ENCODE data around the gene BRSK1. TPM values are rescaled to one million over a fixed set of nuclear protein-coding genes. Genes with fewer than 3 reads are reported as not detected.

Gene BRSK1
- total and polyA plus RNA-seq, 2 of the 13 experiments (the other 11 are each of a cell fraction or from before 2014, with no cell fraction given) = 0.18 to 1.2 TPM

GRCh38 chr19:55256562-55257460 is 27.0 kb upstream of the BRSK1 start (continued):
- TF ChIP-seq ZNF597 (CRISPR knock-in tag; IDR thresholded peaks at IDR 0.05) (no peak), ZNF142 (CRISPR knock-in tag; IDR thresholded peaks at IDR 0.05) (no peak; the same call in 1 of the 2 replicates), ZNF546 (CRISPR knock-in tag; conservative IDR thresholded peaks at IDR 0.05) (no peak), ZNF598 (CRISPR knock-in tag; IDR thresholded peaks at IDR 0.05; ENCODE audit: borderline replicate concordance) (no peak), ZNF468 (CRISPR knock-in tag; IDR thresholded peaks at IDR 0.05) (no peak), KDM5B (CRISPR knock-in tag; IDR thresholded peaks at IDR 0.05; ENCODE audit: borderline replicate concordance) (no peak), HNRNPH1 (optimal IDR thresholded peaks at IDR 0.05; ENCODE audit: low read depth, low read length) (no peak), ZNF891 (CRISPR knock-in tag; IDR thresholded peaks at IDR 0.05) (no peak), MBNL3 (CRISPR knock-in tag; conservative IDR thresholded peaks at IDR 0.05) (no peak), HMGXB4 (CRISPR knock-in tag; IDR thresholded peaks at IDR 0.05; ENCODE audit: borderline replicate concordance in 1 of 2, low read depth in 1 of 2) (0 out of 4 replicates have a peak, but pooled peaks of 1 of the 2 experiments have one; percentile 23), HMGA1 (CRISPR knock-in tag; conservative IDR thresholded peaks at IDR 0.05) (no peak), SIN3A (IDR thresholded peaks at IDR 0.05; ENCODE audit: borderline replicate concordance, low read depth, low read length) (no peak), LBX2 (CRISPR knock-in tag; IDR thresholded peaks at IDR 0.05; ENCODE audit: borderline replicate concordance) (no peak), ZNF761 (CRISPR knock-in tag; conservative IDR thresholded peaks at IDR 0.05) (no peak; the same call in 1 of the 2 replicates), HNRNPK (IDR thresholded peaks at IDR 0.05; ENCODE audit: low read depth, low read length, poor library complexity, severe bottlenecking) (no peak), ZNF260 (CRISPR knock-in tag; IDR thresholded peaks at IDR 0.05; ENCODE audit: borderline replicate concordance, low read depth) (no peak), ZNF547 (CRISPR knock-in tag; IDR thresholded peaks at IDR 0.05) (no peak)
